Inflammatory macrophage (primary cell): ENCODE measurements around the gene PDXK.
A peak's percentile ranks its signal among the peaks of the same experiment; 100 is the strongest.
"Not testable (repeated sequence)": the region's sequence is repeated elsewhere in the genome, so short reads cannot be mapped to it uniquely, and the experiment has no call there.

Experiments used
- DNase-seq, 2 donors: peaks; one replicate each; pipeline ENCODE4 v3.0.0-alpha.2; 2020 to 2022
- total RNA-seq, 18 experiments: gene quantifications; one replicate each; lab custom pipeline; 2026; ENCODE audit warnings: mixed read lengths in 6 of 18, inconsistent platforms in 2 of 18; lab: John Stamatoyannopoulos, UW

PDXK gene
- total RNA-seq: 233 to 833 (median 447) reads per million in 18 experiments

- peak; percentile 92 to 95 for DNase-seq
Measured at GRCh38 chr21:43718872-43719747, at the start of gene PDXK. PDXK (plus strand) TSS chr21:43719129; CDS start chr21:43719295, 166 bp downstream.

GRCh38 chr21:43669828-43670605 is 48.9 kb upstream of the PDXK start:
- DNase-seq: no peak

GRCh38 chr21:43675871-43676270 is 43.1 kb upstream of the PDXK start:
- DNase-seq: no peak

GRCh38 chr21:43676391-43676790 is 42.5 kb upstream of the PDXK start:
- DNase-seq: no peak

GRCh38 chr21:43679951-43680350 is 39.0 kb upstream of the PDXK start:
- DNase-seq: no peak

- not testable (repeated sequence) for DNase-seq
Measured at GRCh38 chr21:43680421-43680820, 38.5 kb upstream of the PDXK start.

GRCh38 chr21:43681650-43682049 is 37.3 kb upstream of the PDXK start:
- no peak for DNase-seq

- peak in 1 of 2 donors; percentile 7 for DNase-seq
Measured at GRCh38 chr21:43684424-43684823, 34.5 kb upstream of the PDXK start.

GRCh38 chr21:43686811-43687565 is 31.9 kb upstream of the PDXK start:
- DNase-seq: peak in 1 of 2 donors; percentile 8

- DNase-seq: peak; percentile 27 to 31
Measured at GRCh38 chr21:43687566-43688399, 31.1 kb upstream of the PDXK start.

GRCh38 chr21:43688906-43689305 is 30.0 kb upstream of the PDXK start:
- no peak for DNase-seq

- DNase-seq: no peak
Measured at GRCh38 chr21:43689556-43690337, 29.2 kb upstream of the PDXK start.

GRCh38 chr21:43690346-43690745 is 28.6 kb upstream of the PDXK start:
- DNase-seq: no peak

GRCh38 chr21:43691086-43691795 is 27.7 kb upstream of the PDXK start:
- peak; percentile 76 to 82 for DNase-seq

GRCh38 chr21:43691801-43692200 is 27.1 kb upstream of the PDXK start:
- no peak for DNase-seq

GRCh38 chr21:43692949-43693348 is 26.0 kb upstream of the PDXK start:
- no peak for DNase-seq

- DNase-seq: no peak
Measured at GRCh38 chr21:43693981-43694380, 24.9 kb upstream of the PDXK start.

GRCh38 chr21:43694437-43695079 is 24.4 kb upstream of the PDXK start:
- no peak for DNase-seq

- DNase-seq: no peak
Measured at GRCh38 chr21:43696214-43696613, 22.7 kb upstream of the PDXK start.
